GM19397 (cell line): ENCODE results near the gene AKIRIN2.

ENCODE experiments used
- ATAC-seq: cut with Tn5 transposase; IDR thresholded peaks from one replicate; pipeline ENCODE4 v1.9.1; 2021; ENCODE audit warnings: mild to moderate bottlenecking, moderate library complexity; ENCODE audit not compliant: unreplicated experiment

The AKIRIN2 gene

GRCh38 chr6:87701676-87702588, at the start of gene AKIRIN2:
TSS of gene AKIRIN2 (minus strand) at chr6:87702233. CDS start at chr6:87701684, 549 bp downstream.
- peak; percentile 65 for ATAC-seq

GRCh38 chr6:87747646-87748045, 45.6 kb upstream of the AKIRIN2 start:
- no peak for ATAC-seq

GRCh38 chr6:87745966-87746721, 44.1 kb upstream of the AKIRIN2 start:
- ATAC-seq: no peak

- ATAC-seq: no peak
Observed at GRCh38 chr6:87743454-87743853, 41.4 kb upstream of the AKIRIN2 start.

GRCh38 chr6:87742106-87742505, 40.1 kb upstream of the AKIRIN2 start:
- no peak for ATAC-seq

- no peak for ATAC-seq
Observed at GRCh38 chr6:87741001-87741650, 39.1 kb upstream of the AKIRIN2 start.

GRCh38 chr6:87738744-87739143, 36.7 kb upstream of the AKIRIN2 start:
- ATAC-seq: no peak

- ATAC-seq: no peak
Observed at GRCh38 chr6:87738000-87738399, 36.0 kb upstream of the AKIRIN2 start.

- no peak for ATAC-seq
Observed at GRCh38 chr6:87736809-87737540, 34.9 kb upstream of the AKIRIN2 start.

GRCh38 chr6:87731818-87732661, 30.0 kb upstream of the AKIRIN2 start:
- peak; percentile 59 for ATAC-seq

- no peak for ATAC-seq
Observed at GRCh38 chr6:87731080-87731479, 29.0 kb upstream of the AKIRIN2 start.

- ATAC-seq: no peak
Observed at GRCh38 chr6:87729965-87730719, 28.1 kb upstream of the AKIRIN2 start.

- no peak for ATAC-seq
Observed at GRCh38 chr6:87728706-87729105, 26.7 kb upstream of the AKIRIN2 start.

GRCh38 chr6:87724983-87725811, 23.2 kb upstream of the AKIRIN2 start:
- ATAC-seq: peak; percentile 77

- ATAC-seq: peak; percentile 43
Observed at GRCh38 chr6:87723170-87724078, 21.4 kb upstream of the AKIRIN2 start.

- no peak for ATAC-seq
Observed at GRCh38 chr6:87722540-87723169, 20.6 kb upstream of the AKIRIN2 start.

GRCh38 chr6:87721311-87721710, 19.3 kb upstream of the AKIRIN2 start:
- no peak for ATAC-seq
